Measurements from ENCODE around the gene C1orf21. TPM values are rescaled to one million over a fixed set of nuclear protein-coding genes. Genes with fewer than 3 reads are reported as not detected.

The C1orf21 gene
- total and polyA plus RNA-seq, 2 of the 4 experiments (the other 2 are of a cell fraction), result 6.4 to 9.9 TPM

DNA sequence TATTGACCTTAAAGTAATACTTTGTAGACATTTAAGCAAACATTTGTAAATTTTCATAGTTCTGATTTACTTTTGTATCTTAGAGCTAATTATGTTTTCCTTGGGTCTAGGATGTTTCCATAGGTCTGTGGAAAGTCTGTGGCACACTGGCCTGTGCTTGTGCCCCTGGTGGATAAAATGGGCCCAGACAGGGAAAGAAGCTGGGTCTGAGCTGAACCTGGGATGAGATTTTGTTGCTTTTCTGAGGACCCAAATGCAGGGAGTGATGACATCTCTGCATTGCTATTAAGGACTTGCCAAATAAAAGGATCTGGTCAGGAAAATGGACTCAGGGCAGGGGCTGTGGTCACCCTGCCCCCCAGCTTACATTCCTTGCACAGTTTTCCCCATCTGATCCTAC is 41.8 kb downstream of the C1orf21 start:
- H3K9me3 ChIP-seq (ENCODE audit: control insufficient read depth, insufficient read depth, low read length), result no peaks in the 10 kb centered on the region
- H3K27ac ChIP-seq (ENCODE audit: insufficient read depth, low read length), result no peak overlapping the region
- no peaks in the 10 kb centered on the region for H3K27me3 ChIP-seq (ENCODE audit: control insufficient read depth, insufficient read depth, low read length)
- intact Hi-C loops (cut with micrococcal nuclease), result no loop called here
- H3K14ac ChIP-seq (replicated peaks; ENCODE audit: low read depth, low read length), result no peak overlapping the region
- DNase-seq (no peak), ATAC-seq (ENCODE audit: low read depth) (no peak)
- no peak overlapping the region for H4K91ac ChIP-seq (ENCODE audit: insufficient read depth, low read depth, low read length)
- H3K56ac ChIP-seq (ENCODE audit: extremely low read depth, insufficient read depth, low read length), result no peak overlapping the region
- no peak overlapping the region for H3K4me2 ChIP-seq (ENCODE audit: low read depth, low read length)
- no TSS peak for BruUV-seq (replicated peaks)
- TF ChIP-seq, protein P1, sequence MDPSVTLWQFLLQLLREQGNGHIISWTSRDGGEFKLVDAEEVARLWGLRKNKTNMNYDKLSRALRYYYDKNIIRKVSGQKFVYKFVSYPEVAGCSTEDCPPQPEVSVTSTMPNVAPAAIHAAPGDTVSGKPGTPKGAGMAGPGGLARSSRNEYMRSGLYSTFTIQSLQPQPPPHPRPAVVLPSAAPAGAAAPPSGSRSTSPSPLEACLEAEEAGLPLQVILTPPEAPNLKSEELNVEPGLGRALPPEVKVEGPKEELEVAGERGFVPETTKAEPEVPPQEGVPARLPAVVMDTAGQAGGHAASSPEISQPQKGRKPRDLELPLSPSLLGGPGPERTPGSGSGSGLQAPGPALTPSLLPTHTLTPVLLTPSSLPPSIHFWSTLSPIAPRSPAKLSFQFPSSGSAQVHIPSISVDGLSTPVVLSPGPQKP (IDR thresholded peaks at IDR 0.05; ENCODE audit: borderline replicate concordance, low read depth, low read length), result no peak
- TF ChIP-seq CHD1 (IDR thresholded peaks at IDR 0.05; ENCODE audit: low read depth, low read length), result no peak
- TF ChIP-seq, protein P2, sequence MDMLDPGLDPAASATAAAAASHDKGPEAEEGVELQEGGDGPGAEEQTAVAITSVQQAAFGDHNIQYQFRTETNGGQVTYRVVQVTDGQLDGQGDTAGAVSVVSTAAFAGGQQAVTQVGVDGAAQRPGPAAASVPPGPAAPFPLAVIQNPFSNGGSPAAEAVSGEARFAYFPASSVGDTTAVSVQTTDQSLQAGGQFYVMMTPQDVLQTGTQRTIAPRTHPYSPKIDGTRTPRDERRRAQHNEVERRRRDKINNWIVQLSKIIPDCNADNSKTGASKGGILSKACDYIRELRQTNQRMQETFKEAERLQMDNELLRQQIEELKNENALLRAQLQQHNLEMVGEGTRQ (IDR thresholded peaks at IDR 0.05; ENCODE audit: low read depth, low read length), result no peak
- TF ChIP-seq NFE2L2 (IDR thresholded peaks at IDR 0.05; ENCODE audit: low read depth, low read length), result no peak
- no peak for TF ChIP-seq RAD21 (IDR thresholded peaks at IDR 0.05; ENCODE audit: low read length)
- H2BK20ac ChIP-seq (ENCODE audit: low read depth, low read length), result no peak overlapping the region
- ChIA-PET POLR2A (ENCODE audit: unreplicated experiment) (no interaction called here), CTCF (interaction anchor here (1.0 kb wide), 1 partner anchor 9 kb away, joined by 3 read pairs; no protein-coding TSS in a partner anchor)
- dilution Hi-C loops (cut with HindIII; ENCODE audit: low sequenced_read_pairs, unreplicated experiment), result no loop called here
- no peak overlapping the region for H2AK9ac ChIP-seq (replicated peaks; ENCODE audit: low read depth, low read length, poor library complexity)
- H3K4me3 ChIP-seq (ENCODE audit: insufficient read depth, low read depth, low read length), result no peak overlapping the region
- peaks cover 0 to 7% of the 10 kb centered on the region in 2 experiments; a peak in 2 of 4 replicates for H3K79me1 ChIP-seq (ENCODE audit: low read depth in 1 of 2, low read length in 2 of 2)
- H3K23ac ChIP-seq (ENCODE audit: low read depth, low read length), result no peak overlapping the region
- in situ Hi-C loops (cut with MboI; ENCODE audit: low sequenced_read_pairs), result no loop called here
- H3K36me3 ChIP-seq (ENCODE audit: control insufficient read depth, insufficient read depth, low read length), result no peaks in the 10 kb centered on the region
- peak overlapping the region; percentile 40 for H2AFZ ChIP-seq (replicated peaks; ENCODE audit: low read length, poor library complexity)
- no peaks in the 10 kb centered on the region for H3K4me1 ChIP-seq (ENCODE audit: control insufficient read depth, insufficient read depth, low read length)
- H3K18ac ChIP-seq (ENCODE audit: low read depth, low read length), result no peak overlapping the region
- no peak overlapping the region for H3K9ac ChIP-seq (ENCODE audit: low read depth, low read length)
- no peak overlapping the region for H2BK15ac ChIP-seq (ENCODE audit: low read depth, low read length)
- H4K20me1 ChIP-seq (ENCODE audit: insufficient read depth, low read length), result no peaks in the 10 kb centered on the region
- no peak overlapping the region for H2AK5ac ChIP-seq (ENCODE audit: low read depth, low read length)
- no peak overlapping the region for H2BK120ac ChIP-seq (ENCODE audit: low read depth, low read length)
- no peak overlapping the region for H2BK5ac ChIP-seq (ENCODE audit: low read depth, low read length, poor library complexity, severe bottlenecking)
- no peak overlapping the region for H4K5ac ChIP-seq (ENCODE audit: low read depth, low read length)
- H4K8ac ChIP-seq (ENCODE audit: low read depth in 2 of 2, low read length in 2 of 2), result no peak overlapping the region
- H3K9me1 ChIP-seq (ENCODE audit: insufficient read depth, low read length), result no peaks in the 10 kb centered on the region
- no peak overlapping the region for H3K4ac ChIP-seq (ENCODE audit: low read depth, low read length)
